BJ (cell line): ENCODE measurements around the gene MACROH2A1. TPM values are rescaled to one million over a fixed set of nuclear protein-coding genes. Genes with fewer than 3 reads are reported as not detected.

Source experiments
- CTCF ChIA-PET: fragments of 350-600 bp; formaldehyde crosslinking; extraction: SDS; loops from one replicate; lab custom pipeline; 2021; ENCODE audit warnings: antibody characterized with exemption, inconsistent platforms; lab: Yijun Ruan, JAX
- POLR2A ChIA-PET: fragments of 300-600 bp; sonication (Branson Sonifier 250); formaldehyde crosslinking; extraction: SDS; loops from one replicate; lab custom pipeline; 2021; ENCODE audit warnings: antibody characterized with exemption; lab: Charles Lee
- DNase-seq: peaks from one replicate; pipeline ENCODE4 v3.0.0-alpha.2; 2011; ENCODE audit warnings: low read depth
- H3K27me3 ChIP-seq: 2 replicates; pipeline ENCODE4 v1.6.0; 2011; ENCODE audit warnings: low read length; ENCODE audit not compliant: control insufficient read depth, insufficient read depth
- H3K36me3 ChIP-seq: 2 replicates; pipeline ENCODE4 v1.5.1; 2011; ENCODE audit warnings: low read length; ENCODE audit not compliant: control insufficient read depth, insufficient read depth
- H3K4me3 ChIP-seq: 2 replicates; pipeline ENCODE4 v1.5.1; 2011; ENCODE audit warnings: low read depth, mild to moderate bottlenecking, control low read depth, low read length
- CTCF ChIP-seq: IDR thresholded peaks from 2 replicates; pipeline ENCODE4 v1.5.1; 2011; ENCODE audit warnings: low read depth, mild to moderate bottlenecking, control low read depth, inconsistent platforms, low read length, moderate library complexity; ENCODE audit not compliant: insufficient read depth
- polyA plus RNA-seq: library from polyadenylated mRNA; depleted of rRNA; stranded (reverse); fragments of >200 nt; gene quantifications from 2 replicates; pipeline ENCODE4 v1.2.3, GENCODE V29; 2011

MACROH2A1 gene
- polyA plus RNA-seq, 1 experiment, result 96.0 TPM

GRCh38 chr5:135308752-135309151 lies 90.3 kb downstream of the MACROH2A1 start:
- ChIA-PET CTCF (interaction anchor here (1.2 to 2.3 kb wide), 4 partner anchors 14 to 117 kb away, joined by 3 to 5 read pairs (median 4); no protein-coding TSS in a partner anchor), POLR2A (interaction anchor here (0.6 to 1.2 kb wide), 2 partner anchors 39 to 269 kb away, joined by 3 read pairs; no protein-coding TSS in a partner anchor)
- Histone ChIP-seq H3K4me3 (no peak overlapping the region), H3K27me3 (no peaks in the 10 kb centered on the region), H3K36me3 (no peaks in the 10 kb centered on the region)
- no peak for TF ChIP-seq CTCF
- DNase-seq, result peak; percentile 64

- no peak for TF ChIP-seq CTCF
- ChIA-PET POLR2A (interaction anchor here (1.2 kb wide), 1 partner anchor 38 kb away, joined by 3 read pairs; no protein-coding TSS in a partner anchor), CTCF (interaction anchor here (1.2 kb wide), 1 partner anchor 34 kb away, joined by 3 read pairs; no protein-coding TSS in a partner anchor)
- no peak overlapping the region for H3K4me3 ChIP-seq
- no peak for DNase-seq
- H3K27me3 ChIP-seq, result no peaks in the 10 kb centered on the region
- H3K36me3 ChIP-seq, result no peaks in the 10 kb centered on the region
Observed at GRCh38 chr5:135308245-135308644, 90.8 kb downstream of the MACROH2A1 start.

GRCh38 chr5:135307143-135307903 lies 91.7 kb downstream of the MACROH2A1 start:
- Histone ChIP-seq H3K27me3 (no peaks in the 10 kb centered on the region), H3K36me3 (no peaks in the 10 kb centered on the region), H3K4me3 (no peak overlapping the region)
- CTCF ChIA-PET, result no interaction called here
- DNase-seq, result no peak
- POLR2A ChIA-PET, result no interaction called here
- TF ChIP-seq CTCF, result no peak

- Histone ChIP-seq H3K36me3 (no peaks in the 10 kb centered on the region), H3K27me3 (no peaks in the 10 kb centered on the region), H3K4me3 (no peak overlapping the region)
- CTCF ChIA-PET, result no interaction called here
- DNase-seq, result no peak
- POLR2A ChIA-PET, result no interaction called here
- TF ChIP-seq CTCF, result no peak
Observed at GRCh38 chr5:135306557-135306956, 92.5 kb downstream of the MACROH2A1 start.

- CTCF ChIA-PET, result interaction anchor here (0.7 kb wide), 1 partner anchor 1166 kb away, joined by 3 read pairs; no protein-coding TSS in a partner anchor
Observed at GRCh38 chr5:135304352-135305221, 94.4 kb downstream of the MACROH2A1 start.

More at GRCh38 chr5:135304352-135305221, 94.4 kb downstream of the MACROH2A1 start:
- no peak overlapping the region for H3K4me3 ChIP-seq
- no peak for TF ChIP-seq CTCF
- DNase-seq, result no peak
- no peaks in the 10 kb centered on the region for H3K27me3 ChIP-seq
- POLR2A ChIA-PET, result no interaction called here
- H3K36me3 ChIP-seq, result no peaks in the 10 kb centered on the region
